Activated T-helper 1 cell treated with Interleukin-2 at 50 U/mL for 16 hours (primary cell): ENCODE measurements around the gene ISG20.
"Not testable (repeated sequence)": the region's sequence is repeated elsewhere in the genome, so short reads cannot be mapped to it uniquely, and the experiment has no call there.

Source experiments
- DNase-seq: peaks from one replicate; pipeline ENCODE4 v3.0.0-alpha.2; 2020; ENCODE audit warnings: low read depth

Gene ISG20

DNA sequence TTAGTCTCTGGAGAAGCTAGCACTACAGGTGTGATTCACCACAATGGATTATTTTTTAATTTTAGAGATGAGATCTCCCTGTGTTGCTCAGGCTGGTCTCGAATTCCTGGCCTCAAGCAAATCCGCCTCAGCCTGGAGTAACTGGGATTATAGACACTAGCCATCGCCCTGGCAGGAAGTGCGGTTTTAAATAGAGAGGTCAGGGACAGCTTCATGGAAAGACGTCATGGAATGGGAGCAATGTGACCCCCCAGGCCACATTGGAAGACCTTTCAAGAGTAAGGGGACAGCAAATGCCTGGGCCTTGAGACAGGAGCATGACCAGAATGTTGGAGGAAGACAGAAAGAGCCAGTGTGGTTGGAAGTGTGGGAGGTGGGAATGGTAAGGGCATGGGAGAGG is 2.2 kb upstream of the ISG20 start:
- no peak for DNase-seq

DNA sequence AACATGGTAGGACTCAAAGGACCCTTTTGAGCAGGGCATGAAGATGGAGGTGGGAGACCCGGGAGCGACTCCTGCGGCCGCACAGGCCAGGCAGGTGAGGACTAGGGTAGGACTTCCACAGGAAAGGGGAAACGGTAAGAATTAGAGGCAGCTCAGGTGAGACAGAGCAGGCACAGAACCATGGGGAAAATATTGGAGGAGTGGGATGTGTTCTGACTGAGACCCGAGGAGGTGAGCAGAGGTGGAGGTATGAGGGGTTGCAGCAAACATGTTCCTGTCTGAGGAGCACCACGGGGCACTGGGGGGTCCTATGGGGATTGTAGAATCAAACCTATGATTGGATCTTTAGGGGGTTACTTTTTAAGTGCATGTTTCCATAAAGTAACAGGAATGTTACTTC is 1.4 kb upstream of the ISG20 start:
- DNase-seq = no peak

DNA sequence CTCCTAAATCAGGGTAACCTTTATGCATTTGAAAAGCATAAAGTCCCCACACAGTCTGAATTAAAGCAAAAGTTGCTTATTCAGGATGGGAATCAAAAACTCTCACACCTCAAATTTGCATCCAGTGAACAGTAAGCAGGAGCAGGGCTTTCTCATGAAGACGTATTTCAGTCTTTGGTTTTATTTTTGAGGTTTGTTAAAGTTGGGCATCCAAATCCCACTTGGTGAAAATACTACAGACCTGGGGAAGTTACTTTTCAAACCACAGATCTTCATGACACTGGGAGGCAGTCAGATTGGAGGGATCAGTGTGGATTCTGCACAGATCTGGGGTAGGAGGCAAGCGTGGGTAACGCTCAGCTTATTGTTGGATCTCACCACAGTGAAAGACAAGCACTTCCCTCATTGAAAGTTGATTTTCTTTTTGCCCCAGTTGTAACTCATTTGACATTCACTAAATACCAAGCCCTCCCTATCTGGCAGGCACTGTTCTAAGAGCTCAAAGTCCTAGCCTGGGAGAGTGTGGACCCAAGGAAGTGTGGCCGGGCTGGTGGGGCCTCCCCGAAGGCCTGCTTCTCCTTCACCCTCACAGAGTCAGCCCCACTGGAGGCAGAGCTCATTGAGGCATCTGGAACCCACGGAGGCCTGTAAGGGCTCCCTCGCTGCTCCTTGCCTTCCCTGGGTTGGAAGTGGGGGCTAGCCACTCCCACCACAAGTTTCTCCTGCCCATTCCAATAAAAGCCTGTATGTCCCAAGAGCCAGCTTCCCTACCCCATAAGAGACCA is 783 bp upstream of the ISG20 start:
- DNase-seq = no peak

DNA sequence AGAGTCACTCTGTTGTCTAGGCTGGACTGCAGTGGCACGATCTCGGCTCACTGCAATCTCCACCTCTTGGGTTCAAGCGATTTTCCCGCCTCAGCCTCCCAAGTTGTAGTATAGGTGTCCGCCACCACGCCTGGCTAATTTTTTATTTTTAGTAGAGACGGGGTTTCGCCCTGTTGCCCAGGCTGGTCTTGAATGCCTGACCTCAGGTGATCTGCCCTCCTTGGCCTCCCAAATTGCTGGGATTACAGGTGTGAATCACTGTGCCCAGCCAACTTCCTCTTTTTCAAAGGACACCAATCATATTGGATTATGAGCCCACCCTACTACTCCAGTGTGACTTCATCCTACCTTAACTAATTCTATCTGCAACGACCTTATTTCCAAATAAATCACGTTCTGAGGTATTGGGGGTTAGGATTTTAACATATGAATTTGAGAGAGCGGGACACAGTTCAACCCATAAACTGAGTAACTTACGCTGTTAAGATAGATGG is 3.2 kb downstream of the ISG20 start:
- DNase-seq = no peak

DNA sequence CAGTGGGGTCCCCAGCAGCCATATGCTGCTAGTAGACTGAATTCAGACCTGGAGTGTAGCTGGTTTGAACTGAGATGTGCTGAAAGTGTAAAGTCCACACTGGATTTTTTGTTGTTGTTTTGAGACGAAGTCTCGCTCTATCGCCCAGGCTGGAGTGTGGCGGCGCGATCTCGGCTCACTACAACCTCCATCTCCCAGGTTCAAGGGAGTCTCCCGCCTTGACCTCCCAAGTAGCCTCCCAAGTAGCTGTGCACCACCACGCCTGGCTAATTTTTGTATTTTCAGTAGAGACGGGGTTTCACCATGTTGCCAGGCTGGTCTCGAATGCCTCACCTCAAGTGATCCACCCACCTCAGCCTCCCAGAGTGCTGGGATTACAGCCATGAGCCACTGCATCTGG is 3.7 kb downstream of the ISG20 start:
- not testable (repeated sequence) for DNase-seq

DNA sequence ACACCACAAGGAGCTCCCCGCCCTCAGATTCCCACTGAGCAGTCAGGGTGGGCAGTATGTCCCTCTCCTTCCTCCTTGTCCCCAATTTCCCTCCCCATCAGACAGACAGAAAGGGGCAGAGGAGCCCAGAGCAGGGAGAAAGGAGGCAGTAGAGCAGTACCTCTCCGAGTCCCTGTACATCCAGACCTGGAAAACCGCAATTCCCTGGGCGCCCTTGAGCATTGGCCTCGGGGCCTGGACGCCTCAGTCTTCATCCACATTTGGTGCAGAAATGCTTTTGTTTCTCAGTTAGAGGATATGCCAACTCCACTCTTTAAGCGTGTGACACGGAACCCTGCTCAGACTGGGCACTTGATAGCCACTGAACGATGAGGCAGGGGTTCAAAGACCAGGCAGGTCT is 5.9 kb downstream of the ISG20 start:
- no peak for DNase-seq

DNA sequence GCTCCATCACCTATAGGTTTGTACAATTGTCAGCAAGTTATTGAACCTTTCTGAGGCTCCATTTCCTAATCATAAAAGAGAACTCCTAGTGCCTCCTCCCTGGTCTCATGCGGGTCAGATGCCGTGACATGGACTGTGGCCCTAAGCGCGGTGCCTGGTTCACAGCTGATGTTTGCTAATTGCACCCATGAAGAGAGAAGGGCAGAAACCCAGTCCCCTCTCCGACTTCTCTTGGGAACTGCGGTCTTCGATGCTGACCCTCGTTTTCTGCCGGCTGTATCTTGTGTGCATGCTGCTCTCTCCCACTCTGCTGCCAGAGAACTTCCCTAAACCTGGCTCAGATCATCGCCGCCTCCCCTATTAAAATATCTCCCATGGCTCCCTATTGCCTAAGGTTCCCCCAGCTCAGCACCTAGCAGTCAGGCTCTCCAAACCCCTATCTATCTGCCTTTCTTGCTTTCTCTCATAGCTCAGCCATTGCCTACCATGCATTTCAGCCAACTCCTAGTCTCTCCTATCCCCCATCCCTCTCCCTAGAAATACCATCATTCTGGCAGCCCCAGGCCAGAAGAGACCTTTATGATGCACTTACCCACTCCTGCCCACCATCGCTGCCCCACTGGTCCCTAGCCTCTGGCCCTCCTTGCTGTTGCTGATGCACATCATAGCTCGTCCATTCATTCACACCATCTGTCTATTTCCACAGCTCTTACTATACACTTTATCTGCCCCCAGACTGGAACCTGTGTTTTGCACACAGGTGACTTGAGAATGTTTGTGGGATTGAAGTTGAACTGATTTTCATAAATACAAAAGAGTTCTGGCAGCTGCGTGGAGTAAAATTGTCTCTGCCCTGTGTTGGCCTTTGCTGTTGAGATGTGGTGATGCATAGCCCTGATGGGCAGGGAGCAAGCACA is 6.6 kb downstream of the ISG20 start:
- no peak for DNase-seq

DNA sequence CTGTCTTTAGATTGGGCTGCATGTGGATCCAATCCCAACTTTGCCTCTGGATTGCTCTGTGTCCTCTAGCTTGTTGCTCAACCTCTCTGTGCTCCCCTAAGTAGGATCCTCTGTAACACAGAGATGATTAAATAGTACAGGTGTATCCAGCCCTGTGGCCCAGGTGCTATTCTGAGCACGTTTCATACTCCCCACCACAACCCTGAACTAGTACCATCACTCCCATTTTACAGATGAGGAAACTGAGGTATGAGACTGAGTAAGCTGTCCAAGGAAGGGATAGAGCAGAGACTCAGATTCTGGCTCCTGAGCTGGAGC is 7.2 kb downstream of the ISG20 start:
- DNase-seq = no peak

DNA sequence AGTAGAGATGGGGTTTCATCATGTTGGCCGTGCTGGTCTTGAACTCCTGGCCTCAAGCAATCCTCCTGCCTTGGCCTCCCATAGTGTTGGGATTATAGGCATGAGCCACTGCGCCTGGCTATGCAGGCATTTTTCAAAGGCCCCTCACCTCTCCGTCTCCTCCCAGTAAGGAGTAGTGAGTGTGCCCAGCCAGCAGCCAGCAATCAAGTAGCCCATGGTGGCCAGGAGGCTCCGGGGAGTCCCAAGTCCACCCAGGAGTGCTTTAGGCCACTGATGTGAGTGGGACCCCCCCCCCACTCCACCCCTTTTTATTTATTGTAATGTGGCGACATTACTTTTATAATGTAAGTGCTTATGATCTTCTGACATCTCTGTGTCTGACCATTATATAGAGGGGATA is 8.1 kb downstream of the ISG20 start:
- DNase-seq = no peak

DNA sequence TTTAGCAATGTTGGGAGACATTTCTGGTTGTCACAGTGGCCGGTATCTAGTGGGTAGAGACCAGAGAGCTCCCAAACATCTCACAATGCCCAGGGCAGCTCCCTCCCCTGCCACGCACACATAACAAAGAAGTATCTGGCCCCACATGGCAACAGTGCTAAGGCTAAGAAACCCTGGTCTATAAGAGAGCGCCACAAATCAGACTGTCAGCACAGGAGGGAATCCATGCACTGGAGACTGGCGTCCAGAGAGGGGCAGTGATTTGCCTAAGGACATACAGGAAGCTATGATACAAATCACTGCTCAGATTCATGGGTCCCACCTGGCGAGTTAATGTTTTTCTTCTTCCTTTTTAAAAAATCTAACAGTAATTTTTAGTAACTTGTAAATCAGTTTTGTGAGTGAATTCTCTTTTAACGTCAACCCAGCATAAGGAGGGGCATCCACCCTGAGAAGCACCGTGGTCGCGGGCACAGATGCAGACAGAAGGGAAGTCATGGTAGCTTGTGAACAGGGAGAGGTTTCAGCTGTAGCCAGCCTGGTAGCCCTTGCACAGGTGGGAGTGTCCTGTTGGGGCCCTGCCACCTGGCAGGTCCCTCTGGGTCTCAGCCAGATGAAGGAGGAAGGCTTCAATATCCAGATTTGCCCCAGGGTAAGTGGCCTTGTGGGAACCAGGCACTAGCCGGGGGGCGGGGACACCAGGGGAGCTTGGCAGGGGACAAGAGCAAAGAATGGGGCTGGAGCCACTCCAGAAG is 8.7 kb downstream of the ISG20 start:
- no peak for DNase-seq

DNA sequence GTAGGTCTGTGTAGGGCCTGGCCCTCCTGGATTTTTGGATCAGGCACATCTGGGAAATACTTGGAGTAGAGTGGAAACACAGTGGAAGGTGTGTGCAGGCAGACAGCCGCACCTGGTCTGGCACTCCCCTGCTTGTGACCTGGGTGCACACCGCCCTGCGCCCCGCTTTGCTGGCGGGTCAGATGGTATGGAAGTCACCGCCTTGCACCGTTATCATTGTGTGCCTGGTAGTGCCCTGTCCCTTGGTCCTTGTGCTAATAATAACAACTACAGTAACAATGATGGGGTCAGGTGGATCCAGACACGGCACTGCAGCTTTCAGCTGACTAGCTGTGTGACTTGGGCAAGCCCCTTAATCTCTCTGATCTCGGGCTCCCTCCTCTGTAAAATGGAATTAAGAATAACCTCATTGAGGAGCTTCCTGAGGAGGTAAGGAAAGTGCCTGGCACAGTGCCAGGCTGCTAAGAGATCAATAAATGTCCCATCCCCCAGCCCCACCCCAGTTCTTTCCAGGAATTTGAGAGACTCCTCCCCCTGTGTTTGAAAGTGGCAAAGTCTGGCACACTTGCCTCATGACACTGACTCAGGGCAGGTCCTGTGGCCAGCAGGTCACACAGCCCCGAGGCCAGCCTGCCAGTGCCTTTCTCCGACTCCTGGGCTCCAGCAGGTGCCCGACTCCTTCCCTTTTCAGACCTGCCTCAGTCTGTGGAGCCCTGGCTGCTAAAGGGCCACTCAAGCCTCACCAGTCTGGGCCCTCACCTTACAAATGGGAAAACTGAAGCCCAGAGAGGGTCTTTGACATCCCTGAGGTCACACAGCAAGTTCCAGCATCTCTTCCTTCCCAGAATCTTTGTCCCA is 9.8 kb downstream of the ISG20 start:
- DNase-seq = no peak

DNA sequence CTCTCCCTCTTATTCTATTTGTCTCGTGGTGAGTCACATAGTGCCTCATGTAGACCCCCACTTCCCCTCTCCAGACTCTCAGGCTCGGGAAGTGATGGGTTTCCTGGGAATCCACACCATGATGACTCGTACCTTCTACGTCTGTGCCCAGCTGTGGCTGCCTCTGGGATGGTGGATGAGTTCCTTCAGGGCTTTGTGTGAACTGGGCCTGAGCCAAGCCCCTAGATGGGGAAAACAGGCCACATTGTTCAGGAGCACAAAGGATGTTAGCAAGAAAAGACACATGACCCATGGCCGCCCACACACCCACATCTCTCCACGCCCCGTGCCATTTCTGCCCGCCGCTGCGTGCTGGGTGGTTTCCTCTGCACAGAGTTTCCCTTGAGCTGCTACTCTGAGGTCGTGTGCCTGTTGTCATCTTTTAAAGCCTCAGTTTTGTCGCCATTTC is 10.5 kb downstream of the ISG20 start:
- peak; percentile 53 for DNase-seq

DNA sequence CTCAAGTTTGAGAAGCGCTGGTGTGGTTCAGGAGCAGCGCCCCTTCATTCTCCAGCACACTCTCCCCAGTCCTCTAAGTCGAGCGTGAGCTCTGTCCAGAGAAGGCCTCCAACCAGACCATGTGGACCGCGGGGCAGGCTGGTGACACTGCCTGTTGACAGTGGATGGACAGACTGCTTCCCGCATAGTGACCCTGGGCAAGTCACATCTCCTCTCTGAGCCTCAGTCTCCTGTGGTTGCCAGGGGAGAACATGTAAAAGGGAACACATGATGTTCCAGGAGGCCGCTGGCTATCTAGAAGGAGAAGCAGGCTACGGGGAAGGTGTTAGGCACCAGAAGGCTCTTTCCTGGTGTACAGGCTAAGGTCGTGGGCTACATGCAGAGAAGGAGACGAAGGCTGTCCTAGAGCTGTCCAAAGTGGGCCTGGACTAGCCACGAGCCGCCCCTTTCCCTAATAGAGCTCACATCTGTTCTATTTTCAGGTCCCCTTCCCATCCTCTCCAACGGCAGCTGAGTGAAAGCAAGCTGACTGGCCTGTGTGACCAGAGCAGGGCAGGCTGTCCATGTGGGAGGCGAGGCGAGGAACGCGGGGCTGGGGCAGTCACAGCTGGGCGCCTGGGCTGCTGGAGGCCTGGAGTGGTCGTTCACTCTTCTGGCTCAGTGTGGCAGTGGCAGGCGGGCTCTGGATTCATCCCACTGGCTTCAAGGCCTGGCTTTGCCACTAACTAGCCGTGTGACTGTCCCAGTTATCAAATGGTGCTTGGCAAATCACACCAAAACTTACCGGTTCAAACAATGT is 11.1 kb downstream of the ISG20 start:
- no peak for DNase-seq

DNA sequence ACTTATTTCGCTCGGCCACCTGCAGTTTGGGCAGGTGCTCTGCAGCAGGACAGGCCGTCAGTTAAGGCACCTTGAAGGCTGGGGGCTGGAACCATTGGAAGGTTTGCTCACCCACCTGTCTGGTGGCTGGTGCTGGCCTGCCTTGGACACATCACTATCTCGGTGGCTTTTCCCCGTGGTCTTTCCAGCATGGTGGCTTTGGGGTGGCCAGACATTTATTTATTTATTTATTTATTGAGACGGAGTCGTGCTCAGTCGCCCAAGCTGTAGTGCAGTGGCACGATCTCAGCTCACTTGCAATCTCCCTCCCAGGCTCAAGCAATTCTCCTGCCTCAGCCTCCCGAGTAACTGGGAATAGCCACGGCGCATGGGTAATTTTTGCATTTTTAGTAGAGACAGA is 11.7 kb downstream of the ISG20 start:
- no peak for DNase-seq

DNA sequence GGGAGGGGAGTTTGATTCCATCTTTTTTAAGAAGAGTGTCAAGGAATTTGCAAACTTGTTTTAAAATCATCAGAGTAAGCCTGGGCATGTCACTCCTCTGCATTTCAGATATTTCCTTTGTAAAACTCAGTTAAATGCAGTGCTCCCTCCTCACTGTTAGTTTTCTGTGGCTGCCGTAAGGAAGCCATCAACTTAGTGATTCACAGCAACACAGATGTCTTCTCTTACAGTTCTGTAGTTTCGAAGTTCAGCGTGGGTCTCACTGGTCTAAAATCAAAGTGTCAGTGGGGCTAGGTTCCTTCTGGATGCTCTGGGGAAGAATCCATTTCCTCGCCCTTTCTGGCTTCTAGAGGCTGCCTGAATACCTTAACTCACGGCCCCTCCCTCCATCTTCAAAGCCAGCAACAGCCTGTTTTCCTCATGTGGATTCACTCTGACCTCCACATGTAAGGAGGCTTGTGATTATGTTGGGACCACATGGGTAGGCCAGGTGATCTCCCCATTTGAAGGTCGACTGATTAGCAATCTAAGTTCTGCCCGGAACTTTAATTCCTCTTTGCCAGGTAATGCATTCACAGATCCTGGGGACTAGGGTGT is 12.4 kb downstream of the ISG20 start:
- no peak for DNase-seq

DNA sequence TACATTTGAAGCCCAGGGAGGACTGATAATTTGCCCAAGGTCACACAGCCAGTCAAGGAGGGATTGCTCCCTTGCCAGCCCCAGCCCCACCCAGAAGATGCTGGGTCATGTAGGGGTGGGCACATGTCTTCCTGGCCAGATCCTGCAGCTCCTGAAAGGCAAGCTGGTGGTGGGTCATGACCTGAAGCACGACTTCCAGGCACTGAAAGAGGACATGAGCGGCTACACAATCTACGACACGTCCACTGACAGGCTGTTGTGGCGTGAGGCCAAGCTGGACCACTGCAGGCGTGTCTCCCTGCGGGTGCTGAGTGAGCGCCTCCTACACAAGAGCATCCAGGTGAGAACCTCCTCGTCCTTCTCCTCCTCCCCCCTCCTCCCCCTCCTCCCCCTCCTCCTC is 13.2 kb downstream of the ISG20 start:
- no peak for DNase-seq

DNA sequence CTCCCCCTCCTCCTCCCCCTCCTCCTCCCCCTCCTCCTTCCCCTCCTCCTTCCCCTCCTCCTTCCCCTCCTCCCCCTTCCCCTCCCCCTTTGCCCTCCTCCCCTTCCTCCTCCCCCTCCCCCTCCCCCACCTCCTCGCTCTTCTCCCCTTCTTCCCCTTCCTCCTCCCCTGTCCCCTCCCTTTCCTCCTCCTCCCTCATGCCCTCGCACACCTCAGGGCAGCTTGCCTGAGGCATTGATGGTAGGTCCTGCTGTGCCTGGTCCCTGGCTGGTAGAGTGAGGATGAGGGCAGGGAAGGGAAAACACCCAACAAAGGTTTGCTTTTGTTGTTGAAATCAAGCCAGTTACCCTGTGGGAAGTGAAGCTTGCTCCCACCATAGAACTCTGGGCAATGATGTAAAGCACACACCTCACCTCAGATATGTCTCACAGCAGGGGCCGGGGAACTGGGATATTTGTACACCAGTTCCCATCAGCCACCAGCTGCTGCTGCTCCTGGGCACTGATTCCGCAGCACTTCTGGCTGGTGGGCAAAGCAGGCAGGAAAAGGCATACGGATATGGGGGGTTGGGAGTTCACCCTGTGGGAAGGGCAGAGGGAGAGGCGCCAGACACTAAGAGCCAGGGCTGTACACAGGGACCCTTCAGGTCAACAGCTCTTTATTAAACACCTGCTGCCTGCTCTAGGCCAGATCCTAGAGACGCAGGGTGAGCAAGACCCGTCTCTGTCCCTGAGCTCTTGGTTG is 13.8 kb downstream of the ISG20 start:
- DNase-seq = no peak

DNA sequence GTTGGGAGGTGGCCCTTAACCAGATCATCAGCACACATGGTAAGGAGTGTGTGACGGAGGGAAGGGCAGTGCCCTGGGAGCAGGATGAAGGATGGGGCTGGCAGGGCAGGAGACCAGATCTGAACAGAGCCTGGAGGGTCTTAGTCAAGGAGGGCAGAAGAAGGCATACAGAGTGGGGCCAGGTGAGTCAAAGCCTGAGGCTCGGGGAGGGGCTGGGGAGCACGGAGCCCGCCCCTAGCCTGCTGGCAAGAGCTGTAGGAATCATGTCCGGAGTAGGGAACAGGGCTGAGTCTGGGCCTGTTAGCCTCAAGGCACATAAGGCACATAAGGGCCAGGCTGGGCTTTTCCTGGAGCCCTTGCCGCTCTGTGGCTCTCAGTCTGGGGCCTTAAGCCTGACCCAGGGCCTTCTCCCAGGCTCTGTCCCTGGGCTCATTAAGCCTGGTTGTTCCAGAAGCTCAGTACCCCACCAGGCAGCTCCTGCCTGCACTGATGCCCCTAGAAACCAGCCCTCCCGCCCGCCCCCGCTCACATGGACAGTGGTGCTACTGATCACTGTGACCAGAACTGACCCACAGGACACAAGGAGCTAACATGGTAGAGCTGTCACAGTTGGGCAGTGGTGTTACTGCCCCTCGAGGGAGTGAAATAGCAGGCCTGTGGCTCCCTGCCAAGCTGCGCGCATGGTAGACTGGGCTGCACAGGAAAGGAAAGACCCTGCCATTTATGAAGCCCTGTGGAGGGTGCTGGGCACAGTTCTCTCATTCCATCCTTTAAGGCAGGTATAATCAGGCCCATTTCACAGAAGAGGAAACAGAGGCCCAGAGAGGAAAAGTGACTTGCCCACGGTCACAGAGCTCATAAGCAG is 14.6 kb downstream of the ISG20 start:
- DNase-seq = no peak
